HL-60 (cell line): ENCODE data around the gene SIRT1.

Experiments
- CTCF ChIP-seq: IDR thresholded peaks from one replicate; pipeline ENCODE4 v1.5.1; 2011; ENCODE audit warnings: low read length, control low read depth, inconsistent platforms; ENCODE audit not compliant: insufficient read depth
- GABPA ChIP-seq: IDR thresholded peaks from 2 replicates; pipeline ENCODE4 v1.6.1; 2012; ENCODE audit warnings: low read depth
- POLR2AphosphoS5 ChIP-seq: IDR thresholded peaks from 2 replicates; pipeline ENCODE4 v1.6.1; 2012; ENCODE audit warnings: low read depth
- REST ChIP-seq: IDR thresholded peaks from 2 replicates; pipeline ENCODE4 v1.6.1; 2012; ENCODE audit warnings: low read depth; ENCODE audit not compliant: insufficient replicate concordance

GRCh38 chr10:67917679-67918078, 33.2 kb downstream of the SIRT1 start:
- TF ChIP-seq CTCF (no peak), REST (no peak), POLR2AphosphoS5 (no peak), GABPA (no peak)
